ENCODE results near the gene PEAR1.

Gene PEAR1

GRCh38 chr1:156847591-156848460, 45.7 kb upstream of the PEAR1 start:
- Histone ChIP-seq H3K9ac (ENCODE audit: low read length) (no peak overlapping the region), H3K4me2 (ENCODE audit: low read length) (no peak overlapping the region), H3K36me3 (replicated peaks; ENCODE audit: low read depth, low read length) (no peaks in the 10 kb centered on the region), H2AFZ (ENCODE audit: low read depth, low read length) (no peak overlapping the region), H3K4me3 (ENCODE audit: low read length) (no peak overlapping the region), H3K27me3 (ENCODE audit: low read depth, low read length) (no peaks in the 10 kb centered on the region), H3K79me2 (ENCODE audit: low read length) (no peaks in the 10 kb centered on the region), H3K4me1 (ENCODE audit: low read length) (no peaks in the 10 kb centered on the region), H4K20me1 (ENCODE audit: insufficient read depth, low read length) (no peaks in the 10 kb centered on the region), H3K9me3 (ENCODE audit: insufficient read depth, low read length) (no peaks in the 10 kb centered on the region), H3K27ac (ENCODE audit: low read length) (no peak overlapping the region)
- TF ChIP-seq EZH2phosphoT487 (IDR thresholded peaks at IDR 0.05; ENCODE audit: low read depth) (no peak), CTCF (IDR thresholded peaks at IDR 0.05; ENCODE audit: low read depth, low read length) (no peak)

GRCh38 chr1:156848461-156849150, 44.9 kb upstream of the PEAR1 start:
- Histone ChIP-seq H2AFZ (ENCODE audit: low read depth, low read length) (no peak overlapping the region), H3K36me3 (replicated peaks; ENCODE audit: low read depth, low read length) (no peaks in the 10 kb centered on the region), H3K9me3 (ENCODE audit: insufficient read depth, low read length) (no peaks in the 10 kb centered on the region), H3K4me3 (ENCODE audit: low read length) (no peak overlapping the region), H3K27ac (ENCODE audit: low read length) (no peak overlapping the region), H3K27me3 (ENCODE audit: low read depth, low read length) (no peaks in the 10 kb centered on the region), H3K4me1 (ENCODE audit: low read length) (no peaks in the 10 kb centered on the region), H3K79me2 (ENCODE audit: low read length) (no peaks in the 10 kb centered on the region), H3K4me2 (ENCODE audit: low read length) (no peak overlapping the region), H4K20me1 (ENCODE audit: insufficient read depth, low read length) (no peaks in the 10 kb centered on the region), H3K9ac (ENCODE audit: low read length) (no peak overlapping the region)
- TF ChIP-seq EZH2phosphoT487 (IDR thresholded peaks at IDR 0.05; ENCODE audit: low read depth) (no peak), CTCF (IDR thresholded peaks at IDR 0.05; ENCODE audit: low read depth, low read length) (no peak)

GRCh38 chr1:156849151-156849496, 44.4 kb upstream of the PEAR1 start:
- no peaks in the 10 kb centered on the region for H3K9me3 ChIP-seq (ENCODE audit: insufficient read depth, low read length)

More at GRCh38 chr1:156849151-156849496, 44.4 kb upstream of the PEAR1 start:
- no peaks in the 10 kb centered on the region for H3K79me2 ChIP-seq (ENCODE audit: low read length)
- no peaks in the 10 kb centered on the region for H4K20me1 ChIP-seq (ENCODE audit: insufficient read depth, low read length)
- no peaks in the 10 kb centered on the region for H3K4me1 ChIP-seq (ENCODE audit: low read length)
- H2AFZ ChIP-seq (ENCODE audit: low read depth, low read length): no peak overlapping the region
- no peak overlapping the region for H3K27ac ChIP-seq (ENCODE audit: low read length)
- H3K4me2 ChIP-seq (ENCODE audit: low read length): no peak overlapping the region
- no peaks in the 10 kb centered on the region for H3K36me3 ChIP-seq (replicated peaks; ENCODE audit: low read depth, low read length)
- no peak overlapping the region for H3K9ac ChIP-seq (ENCODE audit: low read length)
- no peak overlapping the region for H3K4me3 ChIP-seq (ENCODE audit: low read length)
- no peak for TF ChIP-seq EZH2phosphoT487 (IDR thresholded peaks at IDR 0.05; ENCODE audit: low read depth)
- TF ChIP-seq CTCF (IDR thresholded peaks at IDR 0.05; ENCODE audit: low read depth, low read length): no peak
- no peaks in the 10 kb centered on the region for H3K27me3 ChIP-seq (ENCODE audit: low read depth, low read length)
